ENCODE data around the gene NKAIN1. TPM values are rescaled to one million over a fixed set of nuclear protein-coding genes. Genes with fewer than 3 reads are reported as not detected.
A peak's percentile ranks its signal among the peaks of the same experiment; 100 is the strongest.

The NKAIN1 gene
- total RNA-seq, 1 experiment from 2014 or later = 1.4 TPM

DNA sequence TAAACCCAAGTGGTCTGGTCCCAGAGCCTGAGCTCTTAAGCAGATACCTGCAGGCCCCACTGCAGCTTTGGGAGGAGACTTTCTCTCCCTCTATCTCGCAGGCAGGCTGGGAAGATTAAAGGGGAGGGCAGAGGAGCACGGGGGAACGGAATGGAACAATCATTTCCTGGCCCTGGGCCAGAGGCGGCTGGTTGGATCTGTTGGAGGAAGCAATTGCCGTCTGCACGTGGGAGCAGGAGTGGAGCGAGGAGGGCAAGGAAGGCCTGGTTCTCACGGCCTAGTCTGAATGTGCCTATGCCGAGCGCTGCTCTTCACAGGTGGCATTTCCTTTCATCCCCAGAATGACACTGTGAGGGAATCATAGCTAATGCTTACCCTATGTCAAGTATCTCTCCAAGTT is 23.7 kb downstream of the NKAIN1 start:
- peak; percentile 60 for DNase-seq (ENCODE audit: low spot score)
- H3K27ac ChIP-seq (ENCODE audit: low read depth, low read length, poor library complexity, severe bottlenecking) = no peak overlapping the region
- H3K4me3 ChIP-seq (ENCODE audit: low read depth, low read length, poor library complexity, severe bottlenecking) = no peak overlapping the region
- H3K9me3 ChIP-seq (ENCODE audit: low read depth, low read length, poor library complexity, severe bottlenecking) = no peaks in the 10 kb centered on the region
- TF ChIP-seq EZH2 (IDR thresholded peaks at IDR 0.05; ENCODE audit: borderline replicate concordance, low read depth, low read length, poor library complexity, severe bottlenecking) = no peak
- TF ChIP-seq, protein P1, sequence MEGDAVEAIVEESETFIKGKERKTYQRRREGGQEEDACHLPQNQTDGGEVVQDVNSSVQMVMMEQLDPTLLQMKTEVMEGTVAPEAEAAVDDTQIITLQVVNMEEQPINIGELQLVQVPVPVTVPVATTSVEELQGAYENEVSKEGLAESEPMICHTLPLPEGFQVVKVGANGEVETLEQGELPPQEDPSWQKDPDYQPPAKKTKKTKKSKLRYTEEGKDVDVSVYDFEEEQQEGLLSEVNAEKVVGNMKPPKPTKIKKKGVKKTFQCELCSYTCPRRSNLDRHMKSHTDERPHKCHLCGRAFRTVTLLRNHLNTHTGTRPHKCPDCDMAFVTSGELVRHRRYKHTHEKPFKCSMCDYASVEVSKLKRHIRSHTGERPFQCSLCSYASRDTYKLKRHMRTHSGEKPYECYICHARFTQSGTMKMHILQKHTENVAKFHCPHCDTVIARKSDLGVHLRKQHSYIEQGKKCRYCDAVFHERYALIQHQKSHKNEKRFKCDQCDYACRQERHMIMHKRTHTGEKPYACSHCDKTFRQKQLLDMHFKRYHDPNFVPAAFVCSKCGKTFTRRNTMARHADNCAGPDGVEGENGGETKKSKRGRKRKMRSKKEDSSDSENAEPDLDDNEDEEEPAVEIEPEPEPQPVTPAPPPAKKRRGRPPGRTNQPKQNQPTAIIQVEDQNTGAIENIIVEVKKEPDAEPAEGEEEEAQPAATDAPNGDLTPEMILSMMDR (conservative IDR thresholded peaks at IDR 0.05; ENCODE audit: low read depth, low read length) = no peak
- H3K27me3 ChIP-seq (replicated peaks; ENCODE audit: insufficient read depth, low read depth, low read length, poor library complexity) = no peaks in the 10 kb centered on the region
- CTCF ChIA-PET = interaction anchor here (0.5 to 0.6 kb wide), 2 partner anchors 33 to 64 kb away, joined by 4 read pairs; no protein-coding TSS in a partner anchor
- no peaks in the 10 kb centered on the region for H3K36me3 ChIP-seq (ENCODE audit: insufficient read depth, low read length, poor library complexity, severe bottlenecking)
- POLR2A ChIA-PET (ENCODE audit: low non-redundant PET) = no interaction called here
- intact Hi-C loops (cut with micrococcal nuclease; ENCODE audit: unreplicated experiment) = no loop called here
- no TSS peak for BruUV-seq (replicated peaks)
- no peaks in the 10 kb centered on the region for H3K4me1 ChIP-seq (ENCODE audit: insufficient read depth, low read length, poor library complexity, severe bottlenecking)

DNA sequence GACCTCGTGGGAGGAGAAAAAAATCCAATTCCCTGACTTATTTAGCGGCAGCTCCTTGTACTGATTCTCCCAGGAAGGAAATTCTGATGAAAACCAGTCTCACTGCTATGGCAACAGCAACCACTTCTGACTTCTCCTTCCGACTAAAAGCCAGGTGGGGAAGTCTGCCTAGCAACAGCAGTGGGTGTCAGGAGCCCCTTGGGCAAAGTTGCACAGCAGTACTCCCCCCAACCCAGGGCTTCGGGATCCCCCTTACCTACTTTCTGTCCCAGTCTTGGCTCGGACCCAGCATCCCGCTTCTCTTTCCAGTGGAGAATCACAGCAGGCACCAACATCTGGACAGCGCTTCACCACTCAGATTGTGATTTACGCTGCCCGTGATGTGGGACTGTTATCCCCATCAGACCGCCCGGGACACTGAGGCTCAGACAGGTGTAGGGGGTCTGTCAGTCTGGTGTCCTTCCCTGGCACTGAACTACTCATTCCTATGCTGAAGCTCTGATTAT is 24.6 kb downstream of the NKAIN1 start:
- no peak for DNase-seq (ENCODE audit: low spot score)
- H3K27ac ChIP-seq (ENCODE audit: low read depth, low read length, poor library complexity, severe bottlenecking) = no peak overlapping the region
- TF ChIP-seq EZH2 (IDR thresholded peaks at IDR 0.05; ENCODE audit: borderline replicate concordance, low read depth, low read length, poor library complexity, severe bottlenecking) = no peak
- TF ChIP-seq, protein P1 (conservative IDR thresholded peaks at IDR 0.05; ENCODE audit: low read depth, low read length) = no peak
- POLR2A ChIA-PET (ENCODE audit: low non-redundant PET) = no interaction called here
- H3K9me3 ChIP-seq (ENCODE audit: low read depth, low read length, poor library complexity, severe bottlenecking) = no peaks in the 10 kb centered on the region
- BruUV-seq (replicated peaks) = no TSS peak
- no peaks in the 10 kb centered on the region for H3K36me3 ChIP-seq (ENCODE audit: insufficient read depth, low read length, poor library complexity, severe bottlenecking)
- no peaks in the 10 kb centered on the region for H3K4me1 ChIP-seq (ENCODE audit: insufficient read depth, low read length, poor library complexity, severe bottlenecking)
- H3K4me3 ChIP-seq (ENCODE audit: low read depth, low read length, poor library complexity, severe bottlenecking) = no peak overlapping the region
- intact Hi-C loops (cut with micrococcal nuclease; ENCODE audit: unreplicated experiment) = no loop called here
- no peaks in the 10 kb centered on the region for H3K27me3 ChIP-seq (replicated peaks; ENCODE audit: insufficient read depth, low read depth, low read length, poor library complexity)
- CTCF ChIA-PET = interaction anchor here (0.5 kb wide), 1 partner anchor 65 kb away, joined by 4 read pairs; no protein-coding TSS in a partner anchor

GRCh38 chr1:31214316-31215064 is 25.2 kb downstream of the NKAIN1 start:
- H3K36me3 ChIP-seq (ENCODE audit: insufficient read depth, low read length, poor library complexity, severe bottlenecking) = no peaks in the 10 kb centered on the region
- no peak for TF ChIP-seq EZH2 (IDR thresholded peaks at IDR 0.05; ENCODE audit: borderline replicate concordance, low read depth, low read length, poor library complexity, severe bottlenecking)
- TF ChIP-seq, protein P1 (conservative IDR thresholded peaks at IDR 0.05; ENCODE audit: low read depth, low read length) = 0 out of 2 replicates have a peak, but pooled peaks have one; percentile 22
- intact Hi-C loops (cut with micrococcal nuclease; ENCODE audit: unreplicated experiment) = no loop called here
- ChIA-PET POLR2A (ENCODE audit: low non-redundant PET) (no interaction called here), CTCF (no interaction called here)
- H3K27ac ChIP-seq (ENCODE audit: low read depth, low read length, poor library complexity, severe bottlenecking) = no peak overlapping the region
- no peaks in the 10 kb centered on the region for H3K4me1 ChIP-seq (ENCODE audit: insufficient read depth, low read length, poor library complexity, severe bottlenecking)
- no TSS peak for BruUV-seq (replicated peaks)
- H3K4me3 ChIP-seq (ENCODE audit: low read depth, low read length, poor library complexity, severe bottlenecking) = no peak overlapping the region
- no peak for DNase-seq (ENCODE audit: low spot score)
- no peaks in the 10 kb centered on the region for H3K9me3 ChIP-seq (ENCODE audit: low read depth, low read length, poor library complexity, severe bottlenecking)
- no peaks in the 10 kb centered on the region for H3K27me3 ChIP-seq (replicated peaks; ENCODE audit: insufficient read depth, low read depth, low read length, poor library complexity)

Data from A673 (cell line).